ENCODE data around the gene WDR11.

WDR11 gene

DNA sequence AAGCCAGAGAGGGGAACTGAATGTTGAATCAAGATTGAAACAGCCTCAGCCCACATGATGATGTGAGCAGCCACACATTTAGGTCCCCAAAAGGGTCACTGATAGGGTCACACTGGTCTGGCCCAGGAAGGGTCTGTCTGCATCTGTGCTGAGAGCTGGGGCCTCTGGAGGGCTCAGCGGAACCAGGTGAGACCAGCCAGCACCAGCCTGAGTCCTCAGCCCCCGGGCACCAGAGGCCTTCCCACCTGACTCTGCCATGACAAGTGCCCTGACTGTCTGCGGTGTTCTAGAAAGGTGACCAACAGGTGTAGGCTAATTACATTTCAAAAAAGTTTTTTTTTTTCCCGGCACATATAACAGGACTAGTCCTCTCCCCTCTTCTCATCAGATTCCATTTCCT lies 76.2 kb downstream of the WDR11 start:
- TF ChIP-seq, protein P1, sequence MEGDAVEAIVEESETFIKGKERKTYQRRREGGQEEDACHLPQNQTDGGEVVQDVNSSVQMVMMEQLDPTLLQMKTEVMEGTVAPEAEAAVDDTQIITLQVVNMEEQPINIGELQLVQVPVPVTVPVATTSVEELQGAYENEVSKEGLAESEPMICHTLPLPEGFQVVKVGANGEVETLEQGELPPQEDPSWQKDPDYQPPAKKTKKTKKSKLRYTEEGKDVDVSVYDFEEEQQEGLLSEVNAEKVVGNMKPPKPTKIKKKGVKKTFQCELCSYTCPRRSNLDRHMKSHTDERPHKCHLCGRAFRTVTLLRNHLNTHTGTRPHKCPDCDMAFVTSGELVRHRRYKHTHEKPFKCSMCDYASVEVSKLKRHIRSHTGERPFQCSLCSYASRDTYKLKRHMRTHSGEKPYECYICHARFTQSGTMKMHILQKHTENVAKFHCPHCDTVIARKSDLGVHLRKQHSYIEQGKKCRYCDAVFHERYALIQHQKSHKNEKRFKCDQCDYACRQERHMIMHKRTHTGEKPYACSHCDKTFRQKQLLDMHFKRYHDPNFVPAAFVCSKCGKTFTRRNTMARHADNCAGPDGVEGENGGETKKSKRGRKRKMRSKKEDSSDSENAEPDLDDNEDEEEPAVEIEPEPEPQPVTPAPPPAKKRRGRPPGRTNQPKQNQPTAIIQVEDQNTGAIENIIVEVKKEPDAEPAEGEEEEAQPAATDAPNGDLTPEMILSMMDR (IDR thresholded peaks at IDR 0.05; ENCODE audit: control insufficient read depth, insufficient read depth, low read depth, low read length, missing control alignments), result no peak
- DNase-seq (ENCODE audit: low read depth), result no peak
- no peak overlapping the region for H3K4me3 ChIP-seq (ENCODE audit: control insufficient read depth, low read depth, low read length)

DNA sequence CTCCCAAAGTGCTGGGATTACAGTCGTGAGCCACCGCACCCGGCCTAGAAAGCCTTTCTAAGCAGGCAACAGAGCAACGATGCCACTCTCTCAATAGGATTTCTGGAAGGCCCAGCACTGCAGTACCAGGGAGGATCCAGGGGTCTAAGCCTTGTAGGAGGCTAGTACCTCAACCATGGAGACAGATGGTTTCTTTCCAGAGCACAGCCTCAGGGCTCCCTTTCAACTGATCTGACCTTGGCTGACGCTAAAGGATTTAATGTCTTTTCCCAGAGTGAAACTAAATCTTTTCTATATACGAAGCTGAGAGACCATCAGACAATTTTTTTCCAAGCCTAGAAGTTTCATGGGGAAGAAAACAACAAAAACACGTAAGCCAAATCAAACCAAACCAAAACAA lies 78.0 kb downstream of the WDR11 start:
- no peak overlapping the region for H3K4me3 ChIP-seq (ENCODE audit: control insufficient read depth, low read depth, low read length)
- TF ChIP-seq, protein P1 (IDR thresholded peaks at IDR 0.05; ENCODE audit: control insufficient read depth, insufficient read depth, low read depth, low read length, missing control alignments), result no peak
- DNase-seq (ENCODE audit: low read depth), result no peak

DNA sequence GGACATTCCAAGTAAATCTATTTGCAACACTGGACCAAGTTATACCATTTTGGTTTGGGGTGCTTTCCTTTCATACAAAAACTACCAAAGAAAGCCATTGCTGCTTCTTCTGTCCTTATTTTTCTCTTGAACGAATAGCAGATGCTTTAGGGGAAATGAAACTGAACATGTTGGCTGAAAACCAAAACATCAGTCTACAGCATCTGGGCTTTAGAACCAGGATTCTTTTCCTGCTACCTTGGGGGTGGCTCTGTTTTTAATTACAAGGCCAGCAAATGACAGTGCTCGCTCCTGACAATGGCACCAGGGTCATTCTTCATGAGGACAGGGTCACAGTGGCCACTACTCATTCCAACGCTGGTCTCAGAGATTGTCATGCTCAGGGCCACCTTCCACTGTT lies 80.3 kb downstream of the WDR11 start:
- DNase-seq (ENCODE audit: low read depth), result no peak
- H3K4me3 ChIP-seq (ENCODE audit: control insufficient read depth, low read depth, low read length), result no peak overlapping the region
- TF ChIP-seq, protein P1 (IDR thresholded peaks at IDR 0.05; ENCODE audit: control insufficient read depth, insufficient read depth, low read depth, low read length, missing control alignments), result no peak

DNA sequence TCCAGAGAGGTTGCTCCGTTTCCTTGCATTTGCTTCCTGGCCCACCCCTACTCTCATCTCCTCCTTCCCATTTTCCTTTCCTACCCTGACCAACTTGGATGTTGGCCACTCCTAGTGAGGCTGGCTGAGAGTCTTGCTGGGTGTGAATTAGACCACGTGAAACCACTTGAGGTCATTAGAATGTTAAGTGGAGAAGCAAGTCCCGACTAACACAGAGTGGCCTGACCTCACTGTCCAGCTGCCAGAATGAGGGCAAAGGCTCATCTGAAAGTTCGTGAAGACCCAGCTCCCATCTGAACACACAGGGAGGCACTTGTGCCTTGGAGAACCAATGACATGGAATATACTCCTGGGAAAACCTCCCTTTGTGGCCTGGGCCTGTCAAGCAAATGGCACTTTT lies 80.8 kb downstream of the WDR11 start:
- TF ChIP-seq, protein P1 (IDR thresholded peaks at IDR 0.05; ENCODE audit: control insufficient read depth, insufficient read depth, low read depth, low read length, missing control alignments), result no peak
- no peak overlapping the region for H3K4me3 ChIP-seq (ENCODE audit: control insufficient read depth, low read depth, low read length)
- no peak for DNase-seq (ENCODE audit: low read depth)

DNA sequence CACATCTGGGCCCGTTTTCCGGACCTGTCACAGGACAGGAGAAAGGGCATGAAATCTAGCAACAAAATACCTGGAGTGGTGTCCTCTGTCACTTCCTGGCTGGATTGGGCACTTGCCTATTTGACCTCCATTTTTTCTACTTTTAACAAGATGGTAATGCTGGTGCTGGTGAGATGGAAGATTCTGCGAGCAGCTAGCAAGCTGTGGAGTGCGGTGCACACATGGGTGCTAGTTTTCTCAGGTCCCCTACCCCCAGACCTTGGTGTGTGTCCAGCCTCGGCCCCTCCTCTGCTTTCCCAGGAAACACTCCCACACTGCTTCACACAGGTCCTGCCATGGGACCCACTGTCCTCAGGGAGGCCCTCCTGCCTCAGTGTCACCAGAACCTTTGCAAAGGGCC lies 87.7 kb downstream of the WDR11 start:
- no peak for DNase-seq (ENCODE audit: low read depth)

DNA sequence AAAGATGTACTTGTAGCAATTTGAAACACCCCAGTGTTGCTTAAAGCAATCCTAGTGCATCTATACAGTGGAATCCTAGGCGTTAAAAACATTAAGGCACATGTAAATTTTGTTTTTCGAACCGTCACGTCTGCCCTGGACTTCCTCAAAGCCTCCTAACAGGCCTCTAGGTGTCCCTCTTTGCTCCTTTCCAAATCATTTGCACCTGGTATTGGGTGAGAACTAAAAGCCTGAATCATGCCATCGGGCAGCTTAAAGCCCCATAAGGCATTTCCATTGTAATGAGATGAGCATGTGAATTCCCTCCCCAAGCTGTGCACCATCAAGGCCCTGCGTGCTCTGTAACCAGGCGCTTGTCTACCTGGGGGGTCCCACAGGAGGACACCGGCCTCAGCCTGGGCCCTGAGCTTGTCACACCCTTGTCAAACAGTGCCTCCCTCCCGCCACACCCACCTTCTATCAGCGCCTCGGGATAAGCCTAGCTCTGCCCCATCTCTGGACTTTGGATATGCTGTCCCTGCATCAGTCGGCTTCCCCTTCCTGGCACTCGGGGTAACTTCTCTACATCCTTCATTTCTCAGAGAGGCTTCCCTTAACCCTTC lies 89.2 kb downstream of the WDR11 start:
- no peak overlapping the region for H3K4me3 ChIP-seq (ENCODE audit: control insufficient read depth, low read depth, low read length)
- DNase-seq (ENCODE audit: low read depth), result no peak
- TF ChIP-seq, protein P1 (IDR thresholded peaks at IDR 0.05; ENCODE audit: control insufficient read depth, insufficient read depth, low read depth, low read length, missing control alignments), result no peak

More for the DNA sequence above, 87.7 kb downstream of the WDR11 start:
- no peak overlapping the region for H3K4me3 ChIP-seq (ENCODE audit: control insufficient read depth, low read depth, low read length)
- TF ChIP-seq, protein P1 (IDR thresholded peaks at IDR 0.05; ENCODE audit: control insufficient read depth, insufficient read depth, low read depth, low read length, missing control alignments), result no peak

DNA sequence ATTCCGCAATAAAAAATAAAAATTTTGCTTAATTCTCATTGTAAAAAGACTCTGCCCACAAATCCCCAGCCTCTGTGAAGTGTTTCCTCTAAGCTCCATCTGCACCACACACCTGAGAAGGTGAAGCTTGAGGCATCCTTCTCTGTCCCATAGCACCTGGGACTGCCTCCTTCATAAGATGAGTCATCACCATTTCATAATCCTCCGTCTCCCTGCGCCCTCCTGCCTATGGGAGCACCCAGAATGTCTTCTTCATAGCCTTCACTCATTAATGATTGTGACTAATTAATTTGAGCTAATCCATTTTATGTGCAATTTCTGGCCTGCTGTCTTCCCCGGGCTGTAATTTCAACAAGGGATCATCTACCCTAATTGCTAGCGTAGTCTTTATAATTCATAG lies 90.3 kb downstream of the WDR11 start:
- TF ChIP-seq, protein P1 (IDR thresholded peaks at IDR 0.05; ENCODE audit: control insufficient read depth, insufficient read depth, low read depth, low read length, missing control alignments), result no peak
- DNase-seq (ENCODE audit: low read depth), result no peak
- no peak overlapping the region for H3K4me3 ChIP-seq (ENCODE audit: control insufficient read depth, low read depth, low read length)
